ENCODE results near the gene PLEKHB1.

DNA sequence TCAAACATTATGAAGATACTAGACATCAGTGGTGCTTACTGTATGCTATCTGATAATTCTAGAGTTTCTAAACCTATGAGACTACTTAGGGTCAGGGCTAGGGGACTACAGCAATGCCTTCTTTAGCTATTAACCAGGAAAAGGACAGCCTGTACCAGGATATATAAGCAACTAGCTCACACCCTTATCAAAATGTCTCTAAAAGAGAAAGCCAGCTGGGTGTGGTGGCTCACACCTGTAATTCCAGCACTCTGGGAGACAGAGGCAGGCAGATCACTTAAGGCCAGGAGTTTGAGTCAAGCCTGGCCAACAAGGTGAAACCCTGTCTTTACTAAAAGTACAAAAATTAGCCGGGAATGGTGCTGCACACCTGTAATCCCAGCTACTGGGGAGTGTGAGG lies 58.7 kb downstream of the PLEKHB1 start:
- TF ChIP-seq, protein P1, sequence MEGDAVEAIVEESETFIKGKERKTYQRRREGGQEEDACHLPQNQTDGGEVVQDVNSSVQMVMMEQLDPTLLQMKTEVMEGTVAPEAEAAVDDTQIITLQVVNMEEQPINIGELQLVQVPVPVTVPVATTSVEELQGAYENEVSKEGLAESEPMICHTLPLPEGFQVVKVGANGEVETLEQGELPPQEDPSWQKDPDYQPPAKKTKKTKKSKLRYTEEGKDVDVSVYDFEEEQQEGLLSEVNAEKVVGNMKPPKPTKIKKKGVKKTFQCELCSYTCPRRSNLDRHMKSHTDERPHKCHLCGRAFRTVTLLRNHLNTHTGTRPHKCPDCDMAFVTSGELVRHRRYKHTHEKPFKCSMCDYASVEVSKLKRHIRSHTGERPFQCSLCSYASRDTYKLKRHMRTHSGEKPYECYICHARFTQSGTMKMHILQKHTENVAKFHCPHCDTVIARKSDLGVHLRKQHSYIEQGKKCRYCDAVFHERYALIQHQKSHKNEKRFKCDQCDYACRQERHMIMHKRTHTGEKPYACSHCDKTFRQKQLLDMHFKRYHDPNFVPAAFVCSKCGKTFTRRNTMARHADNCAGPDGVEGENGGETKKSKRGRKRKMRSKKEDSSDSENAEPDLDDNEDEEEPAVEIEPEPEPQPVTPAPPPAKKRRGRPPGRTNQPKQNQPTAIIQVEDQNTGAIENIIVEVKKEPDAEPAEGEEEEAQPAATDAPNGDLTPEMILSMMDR (IDR thresholded peaks at IDR 0.05; ENCODE audit: poor library complexity, severe bottlenecking): no peak
- TF ChIP-seq, protein P2, sequence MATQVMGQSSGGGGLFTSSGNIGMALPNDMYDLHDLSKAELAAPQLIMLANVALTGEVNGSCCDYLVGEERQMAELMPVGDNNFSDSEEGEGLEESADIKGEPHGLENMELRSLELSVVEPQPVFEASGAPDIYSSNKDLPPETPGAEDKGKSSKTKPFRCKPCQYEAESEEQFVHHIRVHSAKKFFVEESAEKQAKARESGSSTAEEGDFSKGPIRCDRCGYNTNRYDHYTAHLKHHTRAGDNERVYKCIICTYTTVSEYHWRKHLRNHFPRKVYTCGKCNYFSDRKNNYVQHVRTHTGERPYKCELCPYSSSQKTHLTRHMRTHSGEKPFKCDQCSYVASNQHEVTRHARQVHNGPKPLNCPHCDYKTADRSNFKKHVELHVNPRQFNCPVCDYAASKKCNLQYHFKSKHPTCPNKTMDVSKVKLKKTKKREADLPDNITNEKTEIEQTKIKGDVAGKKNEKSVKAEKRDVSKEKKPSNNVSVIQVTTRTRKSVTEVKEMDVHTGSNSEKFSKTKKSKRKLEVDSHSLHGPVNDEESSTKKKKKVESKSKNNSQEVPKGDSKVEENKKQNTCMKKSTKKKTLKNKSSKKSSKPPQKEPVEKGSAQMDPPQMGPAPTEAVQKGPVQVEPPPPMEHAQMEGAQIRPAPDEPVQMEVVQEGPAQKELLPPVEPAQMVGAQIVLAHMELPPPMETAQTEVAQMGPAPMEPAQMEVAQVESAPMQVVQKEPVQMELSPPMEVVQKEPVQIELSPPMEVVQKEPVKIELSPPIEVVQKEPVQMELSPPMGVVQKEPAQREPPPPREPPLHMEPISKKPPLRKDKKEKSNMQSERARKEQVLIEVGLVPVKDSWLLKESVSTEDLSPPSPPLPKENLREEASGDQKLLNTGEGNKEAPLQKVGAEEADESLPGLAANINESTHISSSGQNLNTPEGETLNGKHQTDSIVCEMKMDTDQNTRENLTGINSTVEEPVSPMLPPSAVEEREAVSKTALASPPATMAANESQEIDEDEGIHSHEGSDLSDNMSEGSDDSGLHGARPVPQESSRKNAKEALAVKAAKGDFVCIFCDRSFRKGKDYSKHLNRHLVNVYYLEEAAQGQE (IDR thresholded peaks at IDR 0.05; ENCODE audit: borderline replicate concordance): no peak
- TF ChIP-seq EZH2 (IDR thresholded peaks at IDR 0.05; ENCODE audit: borderline replicate concordance, insufficient read depth, low read length, poor library complexity, severe bottlenecking): no peak
- no peak for TF ChIP-seq EP300 (conservative IDR thresholded peaks at IDR 0.05; ENCODE audit: poor library complexity, severe bottlenecking)
- TF ChIP-seq POLR2AphosphoS5 (IDR thresholded peaks at IDR 0.05): no peak
- TF ChIP-seq RAD21 (conservative IDR thresholded peaks at IDR 0.05): no peak
